Neural crest cell (in vitro differentiated cells): ENCODE measurements around the gene TMEM59L. TPM values are rescaled to one million over a fixed set of nuclear protein-coding genes. Genes with fewer than 3 reads are reported as not detected.

Source experiments
- DNase-seq: peaks from one replicate; pipeline ENCODE4 v3.0.0; 2021; ENCODE audit warnings: low read depth, mixed read lengths, low spot score
- H3K27ac Mint-ChIP-seq: one replicate; pipeline ENCODE4 v1.8.0; 2021; ENCODE audit warnings: mild to moderate bottlenecking, mixed read lengths; ENCODE audit not compliant: unreplicated experiment
- H3K27me3 Mint-ChIP-seq: 2 replicates; pipeline ENCODE4 v1.8.0; 2021; ENCODE audit warnings: low read depth, mild to moderate bottlenecking, mixed read lengths
- H3K36me3 Mint-ChIP-seq: 2 replicates; pipeline ENCODE4 v1.8.0; 2021; ENCODE audit warnings: low read depth, mild to moderate bottlenecking, mixed read lengths
- H3K4me1 Mint-ChIP-seq: 2 replicates; pipeline ENCODE4 v1.8.0; 2021; ENCODE audit warnings: mixed read lengths
- H3K4me3 Mint-ChIP-seq: one replicate; pipeline ENCODE4 v1.8.0; 2021; ENCODE audit warnings: mild to moderate bottlenecking, mixed read lengths
- H3K9me3 Mint-ChIP-seq: 2 replicates; pipeline ENCODE4 v1.8.0; 2021; ENCODE audit warnings: mixed read lengths
- total RNA-seq: library from RNA; stranded (reverse); gene quantifications from 2 replicates; pipeline ENCODE4 v1.2.1, GENCODE V29; 2021
- TF ChIP-seq, protein P1 (sequence below): fragments of 200-600 bp; sonication (generic); conservative IDR thresholded peaks from 2 replicates; pipeline ENCODE4 v1.5.0; 2021; ENCODE audit warnings: antibody characterized with exemption, mild to moderate bottlenecking

Gene TMEM59L
- total RNA-seq, 1 donor from 2014 or later, result 6.4 TPM

DNA sequence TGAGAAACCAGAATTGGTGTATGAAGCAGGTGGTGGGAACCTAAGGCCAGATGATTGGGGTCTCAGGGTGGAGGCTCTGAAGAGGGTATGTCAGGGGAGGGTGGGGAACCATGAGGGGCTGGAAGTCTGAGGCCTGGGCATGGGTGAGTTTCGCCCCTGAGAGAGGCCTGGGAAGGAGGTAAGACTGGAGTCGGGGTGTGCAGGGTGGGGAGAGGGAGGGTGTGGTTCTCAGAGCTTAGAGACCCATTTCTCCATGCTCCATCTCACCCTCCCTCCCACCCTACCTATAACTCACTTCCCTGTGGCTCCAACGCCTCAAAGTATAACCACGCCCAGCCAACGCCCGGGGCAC lies 23.1 kb downstream of the TMEM59L start:
- Mint-ChIP-seq H3K9me3 (no peaks in the 10 kb centered on the region), H3K27ac (no peak overlapping the region), H3K36me3 (no peaks in the 10 kb centered on the region), H3K4me3 (peak overlapping the region; percentile 97), H3K27me3 (no peaks in the 10 kb centered on the region), H3K4me1 (peaks cover 21% of the 10 kb centered on the region)
- TF ChIP-seq, protein P1, sequence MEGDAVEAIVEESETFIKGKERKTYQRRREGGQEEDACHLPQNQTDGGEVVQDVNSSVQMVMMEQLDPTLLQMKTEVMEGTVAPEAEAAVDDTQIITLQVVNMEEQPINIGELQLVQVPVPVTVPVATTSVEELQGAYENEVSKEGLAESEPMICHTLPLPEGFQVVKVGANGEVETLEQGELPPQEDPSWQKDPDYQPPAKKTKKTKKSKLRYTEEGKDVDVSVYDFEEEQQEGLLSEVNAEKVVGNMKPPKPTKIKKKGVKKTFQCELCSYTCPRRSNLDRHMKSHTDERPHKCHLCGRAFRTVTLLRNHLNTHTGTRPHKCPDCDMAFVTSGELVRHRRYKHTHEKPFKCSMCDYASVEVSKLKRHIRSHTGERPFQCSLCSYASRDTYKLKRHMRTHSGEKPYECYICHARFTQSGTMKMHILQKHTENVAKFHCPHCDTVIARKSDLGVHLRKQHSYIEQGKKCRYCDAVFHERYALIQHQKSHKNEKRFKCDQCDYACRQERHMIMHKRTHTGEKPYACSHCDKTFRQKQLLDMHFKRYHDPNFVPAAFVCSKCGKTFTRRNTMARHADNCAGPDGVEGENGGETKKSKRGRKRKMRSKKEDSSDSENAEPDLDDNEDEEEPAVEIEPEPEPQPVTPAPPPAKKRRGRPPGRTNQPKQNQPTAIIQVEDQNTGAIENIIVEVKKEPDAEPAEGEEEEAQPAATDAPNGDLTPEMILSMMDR, result no peak
- DNase-seq, result no peak

DNA sequence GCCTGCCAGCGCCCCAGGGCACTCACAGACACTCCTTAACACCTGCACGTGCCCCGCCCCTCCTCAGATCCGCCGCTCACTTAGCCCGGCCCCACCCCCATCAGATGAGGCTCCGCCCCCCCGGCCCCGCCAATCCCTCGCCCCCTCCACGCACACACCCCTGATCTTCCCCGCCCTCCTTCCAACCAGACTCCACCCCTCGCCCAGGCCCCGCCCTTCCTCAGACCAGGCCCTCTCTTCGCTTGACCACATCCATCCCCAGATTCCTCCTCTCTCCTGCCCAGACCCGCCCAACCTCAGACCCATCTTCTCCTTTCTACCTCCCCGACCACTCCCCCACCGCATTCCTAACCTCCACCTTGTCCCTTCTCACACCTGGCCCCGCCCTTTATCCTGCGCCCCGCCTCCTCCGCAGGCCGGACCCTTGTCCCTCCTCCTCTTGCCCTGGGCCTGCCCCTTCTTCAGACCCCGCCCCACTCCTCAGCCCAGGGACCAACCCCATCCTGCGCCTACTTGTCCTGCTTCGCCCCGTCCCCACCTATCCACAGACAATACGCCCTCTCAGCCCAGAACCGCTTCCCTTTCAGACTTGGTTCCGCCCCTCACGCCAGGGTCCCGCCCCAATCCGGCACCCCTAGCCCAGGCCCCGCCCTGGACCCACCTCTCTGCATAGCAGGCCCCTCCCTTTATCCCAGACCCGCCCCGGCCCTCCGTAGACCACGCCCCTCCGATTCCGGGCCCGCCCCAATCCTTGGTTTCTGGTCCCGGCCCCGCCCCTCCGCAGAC lies 23.7 kb downstream of the TMEM59L start:
- TF ChIP-seq, protein P1, result no peak
- Mint-ChIP-seq H3K4me3 (peak overlapping the region; percentile 97), H3K9me3 (no peaks in the 10 kb centered on the region), H3K27me3 (no peaks in the 10 kb centered on the region), H3K27ac (no peak overlapping the region), H3K4me1 (peaks cover 21% of the 10 kb centered on the region), H3K36me3 (no peaks in the 10 kb centered on the region)
- peak; percentile 99 for DNase-seq

DNA sequence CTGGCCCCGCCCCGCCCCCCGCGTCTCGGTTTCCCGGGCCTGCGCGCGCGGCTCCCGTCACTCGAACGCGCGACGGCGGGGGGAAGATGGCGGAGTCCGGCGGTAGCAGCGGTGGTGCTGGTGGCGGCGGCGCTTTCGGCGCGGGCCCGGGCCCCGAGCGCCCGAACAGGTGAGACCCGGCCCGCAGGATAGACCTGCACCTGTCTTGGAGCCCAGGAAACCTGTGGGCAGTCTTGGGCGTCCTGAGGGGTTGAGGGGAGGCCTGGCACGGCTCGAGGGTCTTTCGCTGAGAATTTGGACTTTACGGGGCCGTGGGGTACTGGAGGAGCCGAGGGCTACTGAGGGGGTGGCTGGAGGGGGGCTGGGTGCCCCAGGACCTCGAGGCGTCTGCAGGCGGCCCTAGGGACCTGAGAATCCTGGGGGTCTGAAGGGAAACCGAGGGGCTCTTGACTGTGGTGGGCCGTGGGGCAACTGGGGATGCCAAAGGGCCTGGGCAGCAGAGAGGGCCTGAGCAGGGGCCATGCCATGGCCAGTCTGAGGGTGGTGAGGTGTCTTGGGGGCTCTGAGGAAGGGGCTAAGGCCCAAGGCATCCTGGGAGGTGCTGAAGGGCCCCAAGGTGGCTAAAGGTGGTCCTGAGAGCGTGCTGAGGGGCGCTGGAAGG lies 24.4 kb downstream of the TMEM59L start, which contains the start of gene KLHL26:
TSS of gene KLHL26 (plus strand) at position 60 of the 661 bp plus-strand sequence. CDS start at position 87, 27 bp downstream.
- Mint-ChIP-seq H3K4me1 (peaks cover 21% of the 10 kb centered on the region), H3K27ac (peak within 1 kb of the TSS; percentile 27), H3K27me3 (no peaks in the 10 kb centered on the region), H3K36me3 (no peaks in the 10 kb centered on the region), H3K9me3 (no peaks in the 10 kb centered on the region), H3K4me3 (peak within 1 kb of the TSS; percentile 97)
- DNase-seq, result no peak
- TF ChIP-seq, protein P1, result no peak

GRCh38 chr19:18637673-18638630 lies 25.3 kb downstream of the TMEM59L start:
- Mint-ChIP-seq H3K4me3 (peak overlapping the region; percentile 97), H3K9me3 (no peaks in the 10 kb centered on the region), H3K27me3 (no peaks in the 10 kb centered on the region), H3K4me1 (peaks cover 21% of the 10 kb centered on the region), H3K36me3 (no peaks in the 10 kb centered on the region), H3K27ac (peak overlapping the region; percentile 67)
- no peak for DNase-seq
- TF ChIP-seq, protein P1, result no peak

DNA sequence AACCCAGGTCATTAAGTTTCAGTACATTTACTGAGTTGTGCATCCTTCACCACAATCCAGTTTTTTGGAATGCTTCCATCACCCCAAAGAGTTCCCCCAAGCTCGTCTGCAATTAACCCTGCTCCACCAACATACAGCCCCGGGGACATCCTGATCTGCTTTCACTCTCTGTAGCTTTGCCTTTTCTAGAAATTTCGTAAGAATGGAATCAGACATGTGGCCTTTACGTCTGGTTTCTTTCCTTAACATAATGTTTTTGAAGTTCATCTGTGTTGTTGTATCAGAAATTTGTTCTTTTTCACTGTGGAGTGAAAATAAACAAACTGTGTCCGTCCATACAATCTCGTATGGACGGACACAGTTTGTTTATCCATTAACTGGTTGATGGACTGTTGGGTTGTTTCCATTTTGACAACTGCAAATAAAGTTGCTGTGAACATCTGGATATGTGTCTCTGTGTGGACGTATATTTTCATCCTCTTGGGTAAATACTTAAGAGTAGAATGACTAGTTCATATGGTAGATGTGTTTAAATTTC lies 27.1 kb downstream of the TMEM59L start:
- no peaks in the 10 kb centered on the region for H3K36me3 Mint-ChIP-seq
- TF ChIP-seq, protein P1, result no peak
- no peaks in the 10 kb centered on the region for H3K27me3 Mint-ChIP-seq

More for the DNA sequence above, 27.1 kb downstream of the TMEM59L start:
- no peak for DNase-seq
- Mint-ChIP-seq H3K27ac (no peak overlapping the region), H3K9me3 (no peaks in the 10 kb centered on the region), H3K4me1 (peaks cover 25% of the 10 kb centered on the region), H3K4me3 (peak overlapping the region; percentile 46)
